Endothelial cell of umbilical vein (primary cell): ENCODE results near the gene TPK1. TPM values are rescaled to one million over a fixed set of nuclear protein-coding genes. Genes with fewer than 3 reads are reported as not detected.

ENCODE experiments used
- BruUV-seq: library from RNA; stranded (reverse); fragments of 400-500 nt; replicated peaks from 2 replicates; lab custom pipeline; 2021; lab: Mats Ljungman, UMichigan
- CTCF ChIA-PET: fragments of 300-600, 350-600 bp; sonication (Branson Sonifier 250); formaldehyde crosslinking; loops from one replicate; lab custom pipeline; 2021; ENCODE audit warnings: antibody characterized with exemption, inconsistent platforms; lab: Charles Lee
- POLR2A ChIA-PET: fragments of 300-600, 350-600 bp; sonication (Branson Sonifier 250); formaldehyde crosslinking; loops from one replicate; lab custom pipeline; 2021; ENCODE audit warnings: antibody characterized with exemption, inconsistent platforms; lab: Charles Lee
- DNase-seq: peaks from one replicate; pipeline ENCODE4 v3.0.0-alpha.2; 2011; ENCODE audit warnings: low read depth, low spot score
- FAIRE-seq: peaks from 2 replicates; lab custom pipeline; 2011; peaks lifted over from hg19 to GRCh38; lab: Jason Lieb, UNC
- H2AFZ ChIP-seq: 2 replicates; pipeline ENCODE4 v1.6.0; 2012; ENCODE audit warnings: low read depth, low read length, control low read depth, inconsistent platforms
- H3K27ac ChIP-seq: 2 replicates; pipeline ENCODE4 v1.5.1; 2011; ENCODE audit warnings: low read depth, mild to moderate bottlenecking, control low read depth, low read length, moderate library complexity; ENCODE audit not compliant: insufficient read depth
- H3K27me3 ChIP-seq, 2 experiments: 2 replicates each; pipeline versions ENCODE4 v1.6.0 to v1.6.1; 2011; ENCODE audit warnings: low read length in 2 of 2, mixed read lengths in 1 of 2; ENCODE audit not compliant: control insufficient read depth in 2 of 2, insufficient read depth in 2 of 2
- H3K36me3 ChIP-seq, 2 experiments: 2 replicates in 1 of 2; 3 replicates in 1 of 2; pipeline ENCODE4 v1.5.1; 2011; ENCODE audit warnings: low read length in 2 of 2, mild to moderate bottlenecking in 1 of 2, moderate library complexity in 1 of 2; ENCODE audit not compliant: control insufficient read depth in 2 of 2, insufficient read depth in 2 of 2; ENCODE audit errors: extremely low read depth in 1 of 2
- H3K4me1 ChIP-seq: 3 replicates; pipeline ENCODE4 v1.5.1; 2011; ENCODE audit warnings: mild to moderate bottlenecking, low read length; ENCODE audit not compliant: control insufficient read depth, insufficient read depth; ENCODE audit errors: extremely low read depth
- H3K4me2 ChIP-seq: 2 replicates; pipeline ENCODE4 v1.6.1; 2011; ENCODE audit warnings: low read length, control low read depth, mixed read lengths; ENCODE audit not compliant: insufficient read depth
- H3K4me3 ChIP-seq, 3 experiments: fragments of 200-600 bp in 1 of 3; sonication (generic), shearing (Covaris generic) in 1 of 3; replicated peaks in 1 of 3; 2 replicates each; pipeline ENCODE4 v1.5.1; 2011 to 2016; ENCODE audit warnings: control low read depth in 3 of 3, low read length in 3 of 3, mild to moderate bottlenecking in 2 of 3, inconsistent platforms in 1 of 3, low read depth in 1 of 3, moderate library complexity in 1 of 3; ENCODE audit not compliant: insufficient read depth in 1 of 3
- H3K79me2 ChIP-seq: 2 replicates; pipeline ENCODE4 v1.6.0; 2012; ENCODE audit warnings: low read length, inconsistent platforms; ENCODE audit not compliant: control insufficient read depth, insufficient read depth
- H3K9ac ChIP-seq: replicated peaks from 2 replicates; pipeline ENCODE3; 2011; ENCODE audit warnings: low read length, control low read depth; ENCODE audit not compliant: insufficient read depth; ENCODE audit errors: extremely low read depth
- H3K9me1 ChIP-seq: replicated peaks from 3 replicates; pipeline ENCODE4 v1.6.0; 2011; ENCODE audit warnings: mild to moderate bottlenecking, low read length; ENCODE audit not compliant: control insufficient read depth, insufficient read depth; ENCODE audit errors: extremely low read depth
- H3K9me3 ChIP-seq: replicated peaks from 2 replicates; pipeline ENCODE4 v1.5.1; 2012; ENCODE audit warnings: low read length, inconsistent platforms; ENCODE audit not compliant: control insufficient read depth, insufficient read depth
- H4K20me1 ChIP-seq: replicated peaks from 2 replicates; pipeline ENCODE3; 2011; ENCODE audit warnings: mild to moderate bottlenecking, low read length; ENCODE audit not compliant: control insufficient read depth, insufficient read depth; ENCODE audit errors: extremely low read depth
- EZH2 ChIP-seq: IDR thresholded peaks from 2 replicates; pipeline ENCODE4 v1.6.1; 2012; ENCODE audit warnings: borderline replicate concordance, low read depth, mild to moderate bottlenecking, moderate library complexity, low read length, inconsistent platforms; ENCODE audit not compliant: severe bottlenecking
- FOS ChIP-seq: IDR thresholded peaks from 2 replicates; pipeline ENCODE4 v1.6.1; 2011; ENCODE audit warnings: mild to moderate bottlenecking, low read length, moderate library complexity, borderline replicate concordance; ENCODE audit not compliant: insufficient read depth
- GATA2 ChIP-seq: IDR thresholded peaks from 2 replicates; pipeline ENCODE4 v1.7.0; 2011; ENCODE audit warnings: low read depth, mild to moderate bottlenecking, moderate library complexity, mixed read lengths, low read length; ENCODE audit not compliant: insufficient read length, insufficient read depth
- JUN ChIP-seq: IDR thresholded peaks from 2 replicates; pipeline ENCODE4 v1.6.1; 2011; ENCODE audit warnings: borderline replicate concordance, low read depth; ENCODE audit not compliant: insufficient read length, insufficient read depth
- MYC ChIP-seq: IDR thresholded peaks from one replicate; pipeline ENCODE4 v1.6.1; 2011; ENCODE audit warnings: mild to moderate bottlenecking, low read depth, low read length
- POLR2A ChIP-seq: IDR thresholded peaks from 2 replicates; pipeline ENCODE4 v1.6.1; 2012; ENCODE audit warnings: low read depth, mild to moderate bottlenecking, control low read depth, low read length
- POLR2AphosphoS5 ChIP-seq: IDR thresholded peaks from 2 replicates; pipeline ENCODE4 v1.6.1; 2012; ENCODE audit warnings: low read depth, mild to moderate bottlenecking, control low read depth, low read length, moderate library complexity; ENCODE audit not compliant: insufficient read depth
- dilution Hi-C: fragments of 300-500 bp; cut with MboI; formaldehyde crosslinking; loops from one replicate; pipeline ENCODE4 v1.15.0; 2019; ENCODE audit warnings: low sequenced_read_pairs; ENCODE audit not compliant: extremely low pct_ligation_motif_present
- intact Hi-C: fragments of 100-400 bp; cut with micrococcal nuclease; formaldehyde crosslinking; loops from one replicate; pipeline ENCODE4 v1.10.0; 2022
- polyA plus RNA-seq, 4 experiments: library from polyadenylated mRNA; depleted of rRNA in 3 of 4; stranded (reverse) in 3 of 4; unstranded in 1 of 4; fragments of >200 nt; gene quantifications; 2 replicates each; pipeline versions ENCODE4 v1.2.1 to v1.2.3, GENCODE V29; 2011 to 2012; ENCODE audit warnings: missing spikeins in 1 of 4
- total RNA-seq: library from RNA; stranded (reverse); gene quantifications from 2 replicates; pipeline ENCODE4 v1.2.3, GENCODE V29; 2021
- TF ChIP-seq, protein P1 (sequence below), 2 donors: IDR thresholded peaks; 1 replicate in 1 of 2; 2 replicates in 1 of 2; pipeline ENCODE4 v1.5.1; 2011; ENCODE audit warnings: low read length in 2 of 2, mild to moderate bottlenecking in 2 of 2, moderate library complexity in 2 of 2, control low read depth in 1 of 2, inconsistent platforms in 1 of 2, low read depth in 1 of 2; ENCODE audit not compliant: insufficient read depth in 1 of 2; ENCODE audit errors: extremely low read depth in 1 of 2
- TF ChIP-seq, protein P2 (sequence below): IDR thresholded peaks from 2 replicates; pipeline ENCODE4 v1.6.1; 2011; ENCODE audit not compliant: insufficient read depth, insufficient read length

TPK1 gene
- total and polyA plus RNA-seq, 2 donors (not counting 3 experiments of a cell fraction or from before 2014, with no cell fraction given), result 7.5 to 9.3 TPM

DNA sequence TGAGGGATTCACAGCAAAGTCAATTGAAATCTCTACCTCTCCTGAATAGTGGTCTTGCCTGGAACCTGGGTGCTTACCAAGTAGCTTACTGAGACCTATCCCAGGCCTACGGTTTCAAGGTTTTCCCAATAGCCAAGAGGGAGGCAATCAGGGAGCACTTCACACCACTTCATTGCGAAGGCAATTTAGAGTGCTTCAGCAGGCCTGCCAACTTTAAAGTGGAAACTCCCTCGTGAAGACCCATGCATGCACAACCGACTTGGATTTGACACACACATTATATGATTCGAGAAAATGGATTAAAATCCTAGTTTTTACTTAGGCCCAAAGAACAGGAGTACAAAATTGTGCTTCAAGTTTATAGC, 380.8 kb downstream of the TPK1 start:
- dilution Hi-C loops (no loop called here), intact Hi-C loops (loop anchor here (2.0 kb wide), 1 partner anchor 332 kb away; no protein-coding TSS in a partner anchor)
- ChIA-PET POLR2A (no interaction called here), CTCF (interaction anchor here (0.6 to 2.9 kb wide), 7 partner anchors 9 to 1635 kb away, joined by 3 to 21 read pairs (median 6); no protein-coding TSS in a partner anchor)
- Histone ChIP-seq H3K4me3 (no peak overlapping the region), H3K9me1 (no peaks in the 10 kb centered on the region), H2AFZ (no peak overlapping the region), H3K4me2 (no peak overlapping the region), H3K27ac (no peak overlapping the region), H3K4me1 (no peaks in the 10 kb centered on the region), H3K9me3 (no peaks in the 10 kb centered on the region), H3K9ac (no peak overlapping the region), H3K79me2 (no peaks in the 10 kb centered on the region), H4K20me1 (no peaks in the 10 kb centered on the region), H3K36me3 (no peaks in the 10 kb centered on the region), H3K27me3 (no peaks in the 10 kb centered on the region)
- BruUV-seq, result no TSS peak
- DNase-seq, result no peak
- TF ChIP-seq POLR2AphosphoS5, result no peak
- no peak for TF ChIP-seq GATA2
- no peak for TF ChIP-seq MYC
- TF ChIP-seq, protein P1, sequence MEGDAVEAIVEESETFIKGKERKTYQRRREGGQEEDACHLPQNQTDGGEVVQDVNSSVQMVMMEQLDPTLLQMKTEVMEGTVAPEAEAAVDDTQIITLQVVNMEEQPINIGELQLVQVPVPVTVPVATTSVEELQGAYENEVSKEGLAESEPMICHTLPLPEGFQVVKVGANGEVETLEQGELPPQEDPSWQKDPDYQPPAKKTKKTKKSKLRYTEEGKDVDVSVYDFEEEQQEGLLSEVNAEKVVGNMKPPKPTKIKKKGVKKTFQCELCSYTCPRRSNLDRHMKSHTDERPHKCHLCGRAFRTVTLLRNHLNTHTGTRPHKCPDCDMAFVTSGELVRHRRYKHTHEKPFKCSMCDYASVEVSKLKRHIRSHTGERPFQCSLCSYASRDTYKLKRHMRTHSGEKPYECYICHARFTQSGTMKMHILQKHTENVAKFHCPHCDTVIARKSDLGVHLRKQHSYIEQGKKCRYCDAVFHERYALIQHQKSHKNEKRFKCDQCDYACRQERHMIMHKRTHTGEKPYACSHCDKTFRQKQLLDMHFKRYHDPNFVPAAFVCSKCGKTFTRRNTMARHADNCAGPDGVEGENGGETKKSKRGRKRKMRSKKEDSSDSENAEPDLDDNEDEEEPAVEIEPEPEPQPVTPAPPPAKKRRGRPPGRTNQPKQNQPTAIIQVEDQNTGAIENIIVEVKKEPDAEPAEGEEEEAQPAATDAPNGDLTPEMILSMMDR (IDR thresholded peaks at IDR 0.05; ENCODE audit: extremely low read depth in 1 of 2, insufficient read depth in 1 of 2, low read depth in 1 of 2, low read length in 2 of 2), result no peak
- TF ChIP-seq, protein P2, sequence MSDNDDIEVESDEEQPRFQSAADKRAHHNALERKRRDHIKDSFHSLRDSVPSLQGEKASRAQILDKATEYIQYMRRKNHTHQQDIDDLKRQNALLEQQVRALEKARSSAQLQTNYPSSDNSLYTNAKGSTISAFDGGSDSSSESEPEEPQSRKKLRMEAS, result no peak
- TF ChIP-seq EZH2, result no peak
- no peak for TF ChIP-seq POLR2A
- TF ChIP-seq FOS, result no peak
- TF ChIP-seq JUN, result no peak
- FAIRE-seq, result no peak
